Tibial nerve (tissue), 4 donors: Measurements from ENCODE around the gene POU2F2. TPM values are rescaled to one million over a fixed set of nuclear protein-coding genes. Genes with fewer than 3 reads are reported as not detected.

ENCODE experiments used
- DNase-seq, 2 donors: peaks; one replicate each; pipeline ENCODE4 v3.0.0-alpha.2; 2019; ENCODE audit warnings: low spot score in 2 of 2
- H3K27ac ChIP-seq, 4 donors: fragments of 200-600 bp; sonication (generic) in 3 of 4; one replicate each; pipeline ENCODE4 v1.5.1; 2017 to 2019; ENCODE audit warnings: mild to moderate bottlenecking in 1 of 4
- H3K27me3 ChIP-seq, 2 donors: fragments of 200-600 bp; sonication (generic) in 1 of 2; one replicate each; pipeline versions ENCODE4 v1.5.1 to v1.6.0; 2017 to 2019
- H3K36me3 ChIP-seq, 3 donors: fragments of 200-600 bp; sonication (generic); one replicate each; pipeline ENCODE4 v1.5.1; 2018 to 2019
- H3K4me1 ChIP-seq, 4 donors: fragments of 200-600 bp; sonication (generic) in 3 of 4; one replicate each; pipeline ENCODE4 v1.5.1; 2017 to 2019
- H3K4me3 ChIP-seq, 4 donors: fragments of 200-600 bp; sonication (generic) in 3 of 4; one replicate each; pipeline ENCODE4 v1.5.1; 2017 to 2019; ENCODE audit warnings: mild to moderate bottlenecking in 1 of 4, moderate library complexity in 1 of 4
- H3K9me3 ChIP-seq, 4 donors: fragments of 200-600 bp; sonication (generic) in 3 of 4; one replicate each; pipeline ENCODE4 v1.5.1; 2017 to 2019
- EP300 ChIP-seq, 2 donors: sonication (generic); formaldehyde crosslinking; IDR thresholded peaks; one replicate each; pipeline ENCODE4 v1.6.1; 2017; ENCODE audit warnings: antibody characterized with exemption in 2 of 2, mild to moderate bottlenecking in 1 of 2
- POLR2A ChIP-seq, 2 donors: fragments of 450-650 bp; IDR thresholded peaks; one replicate each; pipeline ENCODE4 v1.6.1; 2017; ENCODE audit warnings: antibody characterized with exemption in 2 of 2, mild to moderate bottlenecking in 2 of 2, moderate library complexity in 2 of 2
- WGBS, 2 donors: methylation state at CpG; one replicate each; pipeline ENCODE4 v1.1.5; 2018; 5-methylcytosine and 5-hydroxymethylcytosine counted together
- total RNA-seq, 4 donors: library from RNA; depleted of rRNA; stranded (reverse); fragments of >200 nt; gene quantifications; one replicate each; pipeline ENCODE4 v1.1.0, GENCODE V29; 2016
- TF ChIP-seq, protein P1 (sequence below), 5 experiments: fragments of 200-600 bp in 3 of 5; fragments of 450-650 bp in 2 of 5; sonication (generic) in 3 of 5; IDR thresholded peaks; one replicate each; pipeline ENCODE4 v1.5.1; 2016 to 2019; ENCODE audit warnings: antibody characterized with exemption in 5 of 5, mild to moderate bottlenecking in 3 of 5, moderate library complexity in 2 of 5

Gene POU2F2
- total RNA-seq, 4 donors from 2014 or later = 0.21 to 6.0 (median 0.51) TPM

DNA sequence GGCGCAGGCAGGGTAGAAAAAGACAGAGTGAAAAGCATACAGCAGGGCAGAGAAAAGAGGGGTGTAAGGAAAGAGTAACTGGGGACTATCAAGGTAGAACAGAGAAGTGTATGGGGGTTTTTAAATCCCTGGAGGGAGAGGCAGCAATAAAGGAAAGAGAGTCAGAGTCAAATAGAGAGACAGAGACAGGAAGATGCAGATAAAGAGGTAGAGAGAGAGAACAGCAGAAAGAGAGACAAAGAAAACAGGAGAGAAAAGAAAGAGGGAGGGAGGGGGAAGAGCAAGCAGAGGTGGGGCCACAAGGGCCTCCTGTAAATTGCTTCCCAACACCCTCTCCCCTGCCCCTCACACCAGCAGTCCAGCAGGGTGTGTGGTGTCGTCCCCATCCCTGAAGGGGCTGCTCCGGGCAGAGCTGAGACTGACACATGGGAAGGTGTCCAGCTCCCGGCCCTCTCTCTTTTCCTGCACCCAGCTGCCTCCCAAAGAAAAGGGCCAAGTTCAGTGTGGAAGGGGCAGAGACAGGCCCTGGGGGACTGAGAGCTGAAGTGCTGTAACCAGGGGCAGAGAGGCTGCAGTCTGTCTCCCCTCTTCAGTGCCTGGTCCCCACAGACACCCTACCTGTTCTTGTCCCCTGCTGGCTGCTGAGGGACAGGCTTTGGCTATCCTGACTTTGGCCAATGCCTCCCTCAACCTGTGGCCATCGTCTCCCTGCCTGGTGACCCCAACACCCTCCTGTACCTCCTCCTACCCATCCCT is 17.4 kb upstream of the POU2F2 start:
- H3K27ac ChIP-seq = no peak overlapping the region
- no peak overlapping the region for H3K4me3 ChIP-seq
- H3K9me3 ChIP-seq = no peaks in the 10 kb centered on the region
- WGBS, 2 donors = 36 to 39% methylated on average over 5 of the region's 5 CpGs
- no peak for DNase-seq
- no peaks in the 10 kb centered on the region for H3K4me1 ChIP-seq
- no peaks in the 10 kb centered on the region for H3K36me3 ChIP-seq
- TF ChIP-seq EP300 (IDR thresholded peaks at IDR 0.05) (no peak), POLR2A (IDR thresholded peaks at IDR 0.05) (no peak)
- TF ChIP-seq, protein P1, sequence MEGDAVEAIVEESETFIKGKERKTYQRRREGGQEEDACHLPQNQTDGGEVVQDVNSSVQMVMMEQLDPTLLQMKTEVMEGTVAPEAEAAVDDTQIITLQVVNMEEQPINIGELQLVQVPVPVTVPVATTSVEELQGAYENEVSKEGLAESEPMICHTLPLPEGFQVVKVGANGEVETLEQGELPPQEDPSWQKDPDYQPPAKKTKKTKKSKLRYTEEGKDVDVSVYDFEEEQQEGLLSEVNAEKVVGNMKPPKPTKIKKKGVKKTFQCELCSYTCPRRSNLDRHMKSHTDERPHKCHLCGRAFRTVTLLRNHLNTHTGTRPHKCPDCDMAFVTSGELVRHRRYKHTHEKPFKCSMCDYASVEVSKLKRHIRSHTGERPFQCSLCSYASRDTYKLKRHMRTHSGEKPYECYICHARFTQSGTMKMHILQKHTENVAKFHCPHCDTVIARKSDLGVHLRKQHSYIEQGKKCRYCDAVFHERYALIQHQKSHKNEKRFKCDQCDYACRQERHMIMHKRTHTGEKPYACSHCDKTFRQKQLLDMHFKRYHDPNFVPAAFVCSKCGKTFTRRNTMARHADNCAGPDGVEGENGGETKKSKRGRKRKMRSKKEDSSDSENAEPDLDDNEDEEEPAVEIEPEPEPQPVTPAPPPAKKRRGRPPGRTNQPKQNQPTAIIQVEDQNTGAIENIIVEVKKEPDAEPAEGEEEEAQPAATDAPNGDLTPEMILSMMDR (IDR thresholded peaks at IDR 0.05) = no peak
- H3K27me3 ChIP-seq = peaks cover 0 to 80% of the 10 kb centered on the region in 2 donors

DNA sequence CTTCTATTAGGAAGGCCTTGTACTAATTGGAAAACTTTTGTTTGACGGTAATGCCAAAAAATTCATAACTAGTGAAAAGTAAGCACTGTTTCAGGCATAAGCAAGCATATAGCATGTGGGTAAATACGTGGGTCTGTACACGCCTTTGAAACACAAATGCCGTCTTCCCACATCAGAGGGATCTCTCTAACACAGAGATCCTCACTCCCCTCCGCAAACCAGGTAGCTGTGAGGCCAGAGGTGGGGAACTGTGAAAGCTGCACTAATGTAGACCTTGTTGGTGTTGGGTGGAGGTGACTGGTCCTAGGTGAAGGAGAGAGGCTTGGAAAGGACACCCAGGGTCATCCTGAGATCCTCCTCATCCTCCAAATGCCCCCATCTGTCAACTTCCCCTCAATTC is 16.0 kb upstream of the POU2F2 start:
- Histone ChIP-seq H3K27me3 (peaks cover 0 to 73% of the 10 kb centered on the region in 2 donors), H3K9me3 (no peaks in the 10 kb centered on the region), H3K4me1 (no peaks in the 10 kb centered on the region), H3K4me3 (no peak overlapping the region), H3K27ac (no peak overlapping the region), H3K36me3 (no peaks in the 10 kb centered on the region)
- no peak for DNase-seq
- TF ChIP-seq, protein P1 (IDR thresholded peaks at IDR 0.05) = no peak
- TF ChIP-seq POLR2A (IDR thresholded peaks at IDR 0.05) (no peak), EP300 (IDR thresholded peaks at IDR 0.05) (no peak)
- 69 to 76% methylated on average over 5 of the region's 5 CpGs for whole genome bisulfite sequencing, 2 donors

DNA sequence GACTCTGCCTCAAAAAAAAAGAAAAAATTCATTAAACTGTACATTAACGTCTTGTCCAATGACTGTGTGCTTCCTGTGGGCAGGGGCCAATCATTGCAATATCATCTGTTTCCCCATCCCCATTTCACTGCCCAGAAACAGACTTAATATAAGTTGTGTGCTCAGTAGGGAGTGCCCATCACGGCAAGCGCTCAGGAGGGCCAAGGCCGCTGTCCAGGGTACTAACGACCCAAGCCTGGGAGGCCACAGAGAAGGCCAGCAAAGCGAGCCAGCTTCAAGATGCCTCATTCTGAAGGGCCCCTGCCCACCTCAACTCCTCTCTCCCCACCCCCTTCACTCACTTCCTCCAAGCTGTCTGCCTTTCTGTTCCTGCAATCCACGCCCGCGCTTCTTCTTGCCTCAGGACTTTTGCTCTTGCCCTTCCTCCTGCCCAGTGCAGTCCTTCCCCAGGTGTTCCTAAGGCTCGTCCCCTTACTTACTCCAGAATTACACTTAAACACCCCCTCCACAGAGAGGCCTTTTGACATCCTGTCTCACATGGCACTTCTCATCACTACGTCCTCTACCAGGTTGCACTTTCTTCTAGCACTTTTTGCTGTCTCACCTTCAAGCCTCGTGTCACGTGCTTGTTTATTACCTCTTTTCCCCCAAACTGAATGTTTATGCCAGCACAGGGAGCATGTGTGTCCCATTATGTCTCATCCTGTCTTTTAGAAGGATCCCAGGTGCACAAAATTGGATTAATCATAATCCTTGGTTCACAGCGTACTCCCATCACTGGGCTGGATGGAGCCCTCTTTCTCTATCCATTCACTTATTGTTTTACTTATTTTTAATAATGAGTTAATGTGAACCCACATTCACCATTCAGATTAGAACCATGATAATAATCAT is 11.3 kb upstream of the POU2F2 start:
- no peaks in the 10 kb centered on the region for H3K36me3 ChIP-seq
- peaks cover 0 to 54% of the 10 kb centered on the region in 2 donors for H3K27me3 ChIP-seq
- H3K4me1 ChIP-seq = no peaks in the 10 kb centered on the region
- DNase-seq = no peak
- H3K4me3 ChIP-seq = no peak overlapping the region
- no peak overlapping the region for H3K27ac ChIP-seq
- H3K9me3 ChIP-seq = no peaks in the 10 kb centered on the region
- no peak for TF ChIP-seq EP300 (IDR thresholded peaks at IDR 0.05)
- TF ChIP-seq POLR2A (IDR thresholded peaks at IDR 0.05) = no peak
- TF ChIP-seq, protein P1 (IDR thresholded peaks at IDR 0.05) = no peak
- 45 to 48% methylated on average over 14 of the region's 14 CpGs for WGBS, 2 donors

DNA sequence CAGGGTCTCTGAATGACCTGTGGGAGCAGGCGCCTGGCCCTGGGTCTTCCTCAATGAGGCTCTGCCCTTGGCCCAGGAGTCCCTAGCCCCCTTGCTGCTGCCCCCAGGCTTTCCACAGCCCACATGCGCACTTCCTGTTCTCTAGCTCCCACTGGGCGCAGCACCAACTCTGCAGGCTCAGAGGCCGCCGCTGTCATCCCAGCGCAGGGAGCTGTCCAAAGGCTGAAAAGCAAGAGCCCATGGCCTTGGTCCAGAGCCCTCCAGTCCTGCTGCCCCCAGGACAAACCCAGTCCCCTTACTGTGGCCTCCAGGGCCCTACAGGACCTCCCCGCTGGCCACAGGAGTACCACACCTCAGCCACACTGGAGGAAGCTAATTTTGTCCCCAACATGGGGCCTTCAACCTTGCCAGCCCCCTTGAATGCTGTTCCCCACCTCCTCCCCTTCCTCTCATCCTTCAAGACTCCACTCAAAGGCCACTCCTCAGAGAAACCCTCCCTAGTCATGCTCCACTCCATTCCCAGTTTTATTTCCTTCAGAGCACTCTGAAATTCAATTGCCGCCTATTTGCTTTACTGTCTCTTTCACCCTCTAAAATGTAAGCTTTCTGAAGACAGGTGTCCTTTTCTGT is 8.0 kb upstream of the POU2F2 start:
- peak in 1 of 2 donors; percentile 43 for DNase-seq
- H3K4me1 ChIP-seq = no peaks in the 10 kb centered on the region
- H3K9me3 ChIP-seq = no peaks in the 10 kb centered on the region
- H3K36me3 ChIP-seq = no peaks in the 10 kb centered on the region
- WGBS, 2 donors = 10 to 34% methylated on average over 2 to 7 of the region's 8 CpGs
- TF ChIP-seq, protein P1 (IDR thresholded peaks at IDR 0.05) = no peak
- TF ChIP-seq EP300 (IDR thresholded peaks at IDR 0.05) (no peak), POLR2A (IDR thresholded peaks at IDR 0.05) (no peak)
- no peak overlapping the region for H3K27ac ChIP-seq
- H3K4me3 ChIP-seq = no peak overlapping the region
- H3K27me3 ChIP-seq = peaks cover 0 to 54% of the 10 kb centered on the region in 2 donors
